ENCODE results near the gene GOLGA2.

Gene GOLGA2

GRCh38 chr9:128271112-128271511 lies 4.7 kb downstream of the GOLGA2 start:
- Histone ChIP-seq H3K27ac (ENCODE audit: low read depth, low read length) (no peak overlapping the region), H3K4me3 (ENCODE audit: low read depth, low read length) (no peak overlapping the region), H3K9me3 (ENCODE audit: control insufficient read depth, insufficient read depth, low read depth, low read length) (no peaks in the 10 kb centered on the region), H3K27me3 (ENCODE audit: control insufficient read depth, insufficient read depth, low read length) (no peaks in the 10 kb centered on the region), H3K9ac (ENCODE audit: low read length) (no peak overlapping the region), H3K4me1 (ENCODE audit: control insufficient read depth, insufficient read depth, low read length) (no peaks in the 10 kb centered on the region), H3K36me3 (ENCODE audit: control insufficient read depth, insufficient read depth, low read length) (peaks cover 61% of the 10 kb centered on the region)

- no peak overlapping the region for H3K4me3 ChIP-seq (ENCODE audit: low read depth, low read length)
- no peak overlapping the region for H3K9ac ChIP-seq (ENCODE audit: low read length)
- no peaks in the 10 kb centered on the region for H3K27me3 ChIP-seq (ENCODE audit: control insufficient read depth, insufficient read depth, low read length)
- H3K27ac ChIP-seq (ENCODE audit: low read depth, low read length), result no peak overlapping the region; the same call in 1 of the 2 replicates
- H3K36me3 ChIP-seq (ENCODE audit: control insufficient read depth, insufficient read depth, low read length), result peaks cover 76% of the 10 kb centered on the region
- H3K4me1 ChIP-seq (ENCODE audit: control insufficient read depth, insufficient read depth, low read length), result no peaks in the 10 kb centered on the region
- no peaks in the 10 kb centered on the region for H3K9me3 ChIP-seq (ENCODE audit: control insufficient read depth, insufficient read depth, low read depth, low read length)
Measured at GRCh38 chr9:128266868-128267590, 8.8 kb downstream of the GOLGA2 start.

DNA sequence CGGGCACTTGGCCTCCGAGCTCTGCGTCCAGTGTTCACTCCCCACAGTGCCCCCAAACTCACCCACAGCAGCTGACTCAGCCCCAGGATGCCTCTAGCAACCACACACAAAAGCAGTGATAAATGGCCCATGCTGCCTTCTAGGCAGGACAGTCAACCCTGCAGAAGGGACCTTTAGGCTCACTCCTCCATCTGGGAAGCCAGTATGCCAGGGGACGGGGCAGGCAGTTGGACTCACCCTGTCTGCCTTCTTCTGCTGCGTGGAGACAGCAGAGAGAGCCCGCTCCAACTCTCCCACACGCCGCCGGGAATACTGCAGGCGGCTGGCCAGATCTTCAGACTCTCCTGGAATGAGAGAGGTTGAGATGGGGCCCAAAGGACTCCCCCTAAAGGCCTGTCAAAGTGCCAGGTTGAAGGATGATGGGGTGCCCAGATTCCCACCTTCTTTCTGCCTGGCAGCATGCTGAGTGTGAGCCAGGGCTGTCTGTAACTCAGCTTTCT lies 10.4 kb downstream of the GOLGA2 start:
- no peak overlapping the region for H3K9ac ChIP-seq (ENCODE audit: low read length)
- no peaks in the 10 kb centered on the region for H3K9me3 ChIP-seq (ENCODE audit: control insufficient read depth, insufficient read depth, low read depth, low read length)
- H3K4me3 ChIP-seq (ENCODE audit: low read depth, low read length), result no peak overlapping the region
- H3K27me3 ChIP-seq (ENCODE audit: control insufficient read depth, insufficient read depth, low read length), result no peaks in the 10 kb centered on the region
- no peak overlapping the region for H3K27ac ChIP-seq (ENCODE audit: low read depth, low read length)
- peaks cover 79% of the 10 kb centered on the region for H3K36me3 ChIP-seq (ENCODE audit: control insufficient read depth, insufficient read depth, low read length)
- no peaks in the 10 kb centered on the region for H3K4me1 ChIP-seq (ENCODE audit: control insufficient read depth, insufficient read depth, low read length)

DNA sequence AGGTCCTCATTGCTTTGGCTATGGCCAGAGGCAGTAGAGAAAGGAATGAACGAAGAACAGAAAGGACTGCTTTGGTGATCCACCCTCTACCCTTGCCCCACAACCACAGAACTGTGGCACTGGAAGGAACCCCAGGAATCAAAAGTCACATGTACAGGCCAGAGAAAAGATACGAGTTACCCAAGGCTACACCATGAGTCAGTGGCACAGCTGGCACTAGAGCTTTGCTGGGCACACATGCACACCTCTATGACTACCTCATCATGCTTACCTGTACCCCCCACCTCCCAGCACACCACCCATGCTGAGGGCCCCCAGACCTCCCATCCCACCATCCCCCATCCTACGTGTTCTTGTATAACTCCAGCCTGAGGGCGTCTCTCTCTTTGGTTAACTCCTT lies 13.1 kb downstream of the GOLGA2 start:
- H3K9ac ChIP-seq (ENCODE audit: low read length), result no peak overlapping the region
- H3K9me3 ChIP-seq (ENCODE audit: control insufficient read depth, insufficient read depth, low read depth, low read length), result no peaks in the 10 kb centered on the region
- H3K36me3 ChIP-seq (ENCODE audit: control insufficient read depth, insufficient read depth, low read length), result peaks cover 85% of the 10 kb centered on the region
- H3K27ac ChIP-seq (ENCODE audit: low read depth, low read length), result no peak overlapping the region
- no peaks in the 10 kb centered on the region for H3K4me1 ChIP-seq (ENCODE audit: control insufficient read depth, insufficient read depth, low read length)
- H3K4me3 ChIP-seq (ENCODE audit: low read depth, low read length), result no peak overlapping the region
- H3K27me3 ChIP-seq (ENCODE audit: control insufficient read depth, insufficient read depth, low read length), result no peaks in the 10 kb centered on the region

- Histone ChIP-seq H3K36me3 (ENCODE audit: control insufficient read depth, insufficient read depth, low read length) (peaks cover 74% of the 10 kb centered on the region), H3K9me3 (ENCODE audit: control insufficient read depth, insufficient read depth, low read depth, low read length) (no peaks in the 10 kb centered on the region), H3K4me3 (ENCODE audit: low read depth, low read length) (no peak overlapping the region), H3K9ac (ENCODE audit: low read length) (no peak overlapping the region), H3K27ac (ENCODE audit: low read depth, low read length) (no peak overlapping the region), H3K27me3 (ENCODE audit: control insufficient read depth, insufficient read depth, low read length) (no peaks in the 10 kb centered on the region), H3K4me1 (ENCODE audit: control insufficient read depth, insufficient read depth, low read length) (peaks cover 2% of the 10 kb centered on the region)
Measured at GRCh38 chr9:128260340-128260739, 15.5 kb downstream of the GOLGA2 start.

DNA sequence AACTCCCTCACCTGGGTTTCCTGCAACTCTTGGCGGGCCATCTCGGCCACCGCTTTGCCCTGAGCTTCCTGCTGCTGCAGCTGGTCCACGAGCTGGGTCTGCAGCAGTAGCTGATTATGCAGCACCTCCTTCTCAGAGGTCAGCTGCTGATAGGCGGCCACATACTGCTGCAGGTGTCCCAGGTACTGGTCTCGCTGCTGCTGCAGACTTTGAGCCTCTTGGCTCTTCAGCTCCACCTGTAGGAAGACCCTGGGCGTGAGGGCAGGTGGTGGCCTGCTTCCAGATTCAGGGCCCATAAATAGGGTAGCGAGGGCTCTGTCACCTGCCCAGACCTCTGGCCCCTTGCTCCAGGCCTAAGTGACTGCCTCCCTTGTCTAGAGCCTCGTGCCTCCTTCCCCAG lies 16.7 kb downstream of the GOLGA2 start:
- no peak overlapping the region for H3K27ac ChIP-seq (ENCODE audit: low read depth, low read length)
- H3K4me3 ChIP-seq (ENCODE audit: low read depth, low read length), result no peak overlapping the region
- H3K36me3 ChIP-seq (ENCODE audit: control insufficient read depth, insufficient read depth, low read length), result peaks cover 66% of the 10 kb centered on the region
- H3K9me3 ChIP-seq (ENCODE audit: control insufficient read depth, insufficient read depth, low read depth, low read length), result no peaks in the 10 kb centered on the region
- H3K9ac ChIP-seq (ENCODE audit: low read length), result no peak overlapping the region
- H3K27me3 ChIP-seq (ENCODE audit: control insufficient read depth, insufficient read depth, low read length), result no peaks in the 10 kb centered on the region
- H3K4me1 ChIP-seq (ENCODE audit: control insufficient read depth, insufficient read depth, low read length), result peaks cover 12% of the 10 kb centered on the region

DNA sequence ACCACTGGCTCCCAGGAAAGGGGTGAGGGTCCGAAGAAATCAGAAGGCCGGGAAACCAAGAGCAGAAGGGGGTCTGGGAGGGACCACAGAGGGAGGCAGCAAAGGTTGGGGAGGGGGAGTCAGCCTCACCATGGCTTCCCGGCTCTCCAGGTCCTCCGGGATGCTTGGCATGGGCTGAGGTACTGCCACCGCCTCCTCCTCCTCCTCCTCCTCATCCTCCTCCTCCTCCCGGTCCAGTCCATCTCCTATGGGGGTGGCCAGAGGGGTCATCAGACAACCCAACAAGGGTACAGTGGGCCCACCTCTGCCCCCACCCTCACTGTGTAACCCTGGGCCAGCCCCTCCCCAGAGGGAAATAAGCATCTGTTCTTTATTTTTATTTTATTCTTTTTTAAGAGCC lies 17.5 kb downstream of the GOLGA2 start:
- Histone ChIP-seq H3K9me3 (ENCODE audit: control insufficient read depth, insufficient read depth, low read depth, low read length) (no peaks in the 10 kb centered on the region), H3K4me3 (ENCODE audit: low read depth, low read length) (no peak overlapping the region), H3K4me1 (ENCODE audit: control insufficient read depth, insufficient read depth, low read length) (peaks cover 19% of the 10 kb centered on the region), H3K27me3 (ENCODE audit: control insufficient read depth, insufficient read depth, low read length) (no peaks in the 10 kb centered on the region), H3K36me3 (ENCODE audit: control insufficient read depth, insufficient read depth, low read length) (peaks cover 71% of the 10 kb centered on the region), H3K27ac (ENCODE audit: low read depth, low read length) (no peak overlapping the region), H3K9ac (ENCODE audit: low read length) (no peak overlapping the region)

DNA sequence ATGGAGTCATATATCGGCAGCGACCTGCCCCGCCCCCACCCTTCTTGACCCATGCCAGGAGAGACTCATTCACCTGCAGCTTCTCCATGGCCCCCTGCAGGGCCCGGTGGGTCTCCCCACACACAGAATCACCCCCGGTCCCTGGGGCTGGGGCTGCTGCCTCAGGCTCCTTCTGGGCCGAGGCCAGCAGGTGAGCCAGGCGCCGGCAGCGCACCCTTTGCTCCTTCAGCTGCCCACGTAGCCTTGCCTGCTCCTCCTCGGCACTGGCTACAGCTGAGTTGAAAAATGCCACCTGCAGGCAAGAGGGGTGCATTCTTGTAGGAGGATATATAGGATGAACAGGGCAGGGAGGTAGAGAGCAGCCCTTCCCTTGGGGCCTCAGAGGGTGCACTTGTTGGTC lies 17.9 kb downstream of the GOLGA2 start:
- Histone ChIP-seq H3K9me3 (ENCODE audit: control insufficient read depth, insufficient read depth, low read depth, low read length) (no peaks in the 10 kb centered on the region), H3K27me3 (ENCODE audit: control insufficient read depth, insufficient read depth, low read length) (no peaks in the 10 kb centered on the region), H3K4me1 (ENCODE audit: control insufficient read depth, insufficient read depth, low read length) (peaks cover 20% of the 10 kb centered on the region), H3K36me3 (ENCODE audit: control insufficient read depth, insufficient read depth, low read length) (peaks cover 71% of the 10 kb centered on the region), H3K9ac (ENCODE audit: low read length) (no peak overlapping the region), H3K4me3 (ENCODE audit: low read depth, low read length) (no peak overlapping the region), H3K27ac (ENCODE audit: low read depth, low read length) (no peak overlapping the region)

DNA sequence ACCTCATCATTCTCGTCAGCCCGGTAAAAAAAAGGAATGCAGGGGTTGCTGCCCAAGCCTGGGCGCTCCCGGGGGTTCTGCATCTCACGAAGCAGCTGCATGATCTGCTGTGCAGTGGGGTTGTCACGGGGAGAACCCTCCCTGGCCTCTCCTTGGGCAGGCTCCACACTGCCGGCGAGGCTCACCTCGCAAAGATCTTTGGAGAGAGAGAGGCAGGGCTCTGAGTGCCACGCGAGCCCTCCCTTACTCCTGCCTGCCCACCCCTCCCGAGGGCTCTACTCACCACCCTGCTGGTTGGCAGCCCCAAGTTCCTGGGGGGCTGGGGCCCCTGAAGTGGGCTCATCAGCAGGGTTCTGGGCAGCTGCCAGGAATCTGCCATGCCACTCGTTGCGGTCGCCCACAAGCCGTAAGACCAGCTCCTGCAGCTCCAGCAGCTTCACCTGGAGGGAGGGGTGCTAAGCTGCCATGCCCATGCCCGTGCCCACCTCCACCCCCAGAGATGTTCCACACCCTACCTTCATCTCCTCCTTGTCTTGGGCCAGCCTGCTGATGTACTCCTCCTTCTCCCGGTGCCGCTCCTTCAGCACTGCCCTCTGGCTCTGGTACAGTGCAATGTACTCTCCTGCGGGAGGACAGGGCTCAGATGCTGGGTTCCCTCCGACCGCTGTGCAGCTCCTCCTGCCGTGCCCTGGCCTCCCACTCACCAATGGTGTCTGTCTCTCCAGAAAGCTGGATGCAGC lies 18.6 kb downstream of the GOLGA2 start:
- no peak overlapping the region for H3K9ac ChIP-seq (ENCODE audit: low read length)
- H3K36me3 ChIP-seq (ENCODE audit: control insufficient read depth, insufficient read depth, low read length), result peaks cover 70% of the 10 kb centered on the region
- peaks cover 20% of the 10 kb centered on the region for H3K4me1 ChIP-seq (ENCODE audit: control insufficient read depth, insufficient read depth, low read length)
- H3K9me3 ChIP-seq (ENCODE audit: control insufficient read depth, insufficient read depth, low read depth, low read length), result no peaks in the 10 kb centered on the region
- H3K27me3 ChIP-seq (ENCODE audit: control insufficient read depth, insufficient read depth, low read length), result no peaks in the 10 kb centered on the region
- no peak overlapping the region for H3K4me3 ChIP-seq (ENCODE audit: low read depth, low read length)
- H3K27ac ChIP-seq (ENCODE audit: low read depth, low read length), result no peak overlapping the region

- Histone ChIP-seq H3K9ac (ENCODE audit: low read length) (no peak overlapping the region), H3K4me1 (ENCODE audit: control insufficient read depth, insufficient read depth, low read length) (peaks cover 23% of the 10 kb centered on the region), H3K27ac (ENCODE audit: low read depth, low read length) (no peak overlapping the region), H3K27me3 (ENCODE audit: control insufficient read depth, insufficient read depth, low read length) (no peaks in the 10 kb centered on the region), H3K9me3 (ENCODE audit: control insufficient read depth, insufficient read depth, low read depth, low read length) (no peaks in the 10 kb centered on the region), H3K4me3 (ENCODE audit: low read depth, low read length) (no peak overlapping the region), H3K36me3 (ENCODE audit: control insufficient read depth, insufficient read depth, low read length) (peaks cover 53% of the 10 kb centered on the region)
Measured at GRCh38 chr9:128254855-128255759, 20.7 kb downstream of the GOLGA2 start.

Measured in HUES6 (cell line).